ENCODE results near the gene TNFAIP8L1.
A peak's percentile ranks its signal among the peaks of the same experiment; 100 is the strongest.

Gene TNFAIP8L1

DNA sequence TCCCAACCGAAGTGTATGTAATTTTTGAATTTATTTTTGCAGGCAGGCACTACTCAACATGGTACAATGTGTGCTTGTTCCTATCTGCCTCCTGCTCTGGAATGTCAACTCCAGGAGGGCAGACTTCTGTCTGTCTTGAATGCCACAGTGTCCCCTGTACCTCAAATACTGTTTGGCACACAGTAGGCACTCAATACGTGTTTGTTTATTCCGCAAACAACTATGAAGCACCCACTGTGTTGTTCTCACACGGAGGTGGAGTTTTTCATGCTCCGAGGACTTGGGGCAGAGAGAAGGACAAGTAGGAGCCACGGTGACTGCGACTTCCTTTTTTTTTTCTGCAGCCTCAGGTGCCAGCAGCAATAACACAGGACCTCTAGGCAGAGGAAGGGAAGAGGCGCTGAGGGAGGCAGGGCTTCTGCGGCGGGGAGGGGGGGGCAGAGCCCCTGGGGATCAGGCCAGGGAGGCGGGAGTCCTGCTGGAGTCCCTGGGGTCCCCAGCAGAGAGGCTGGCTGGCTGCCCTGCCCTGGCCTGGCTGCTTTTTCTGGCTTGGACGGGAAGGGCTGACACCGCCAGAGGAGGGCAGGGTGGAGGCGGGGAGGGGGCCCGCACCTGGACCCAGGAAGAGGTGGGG lies 29.3 kb upstream of the TNFAIP8L1 start:
- peak; percentile 30 for DNase-seq (ENCODE audit: low read depth, low spot score)

DNA sequence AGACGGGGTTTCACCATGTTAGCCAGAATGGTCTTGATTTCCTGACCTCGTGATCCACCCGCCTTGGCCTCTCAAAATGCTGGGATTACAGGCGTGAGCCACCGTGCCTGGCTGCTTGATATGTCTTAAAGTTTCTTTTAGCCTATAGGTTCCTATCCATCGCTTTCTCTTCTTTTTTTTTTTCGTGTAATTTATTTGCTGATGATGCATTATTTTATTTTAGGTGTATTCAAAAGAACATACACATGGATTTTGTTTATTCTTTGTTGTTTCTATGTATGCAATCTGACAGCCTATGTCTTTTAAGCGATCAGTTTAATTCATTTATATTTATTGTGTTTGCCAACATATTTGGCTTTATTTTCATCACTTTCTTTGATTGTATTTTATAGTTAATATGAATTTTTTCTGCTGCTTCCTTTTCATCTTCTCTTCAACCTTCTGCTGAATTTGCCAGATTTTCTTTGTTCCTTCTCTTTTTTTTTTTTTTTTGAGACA lies 26.0 kb upstream of the TNFAIP8L1 start:
- DNase-seq (ENCODE audit: low read depth, low spot score), result no peak

DNA sequence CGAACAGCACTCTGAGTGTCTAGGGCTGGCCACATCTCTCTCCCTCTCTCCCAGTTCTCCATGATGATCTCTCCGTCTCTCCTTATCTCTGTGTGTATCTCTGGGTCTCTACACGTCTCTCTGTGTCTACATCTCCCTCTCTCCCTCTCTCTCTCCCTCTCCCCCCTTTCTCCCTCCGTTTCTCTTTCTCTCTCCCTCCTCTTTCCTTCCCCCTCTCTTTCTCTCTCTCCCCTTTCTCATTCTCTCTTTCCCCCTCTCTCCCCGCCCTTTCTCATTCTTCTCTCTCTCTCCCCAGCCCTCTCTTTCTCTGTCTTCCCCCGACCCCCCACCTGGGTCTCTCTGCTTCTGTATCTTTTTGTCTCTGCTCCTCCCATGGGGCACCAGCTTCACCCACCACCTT lies 21.3 kb upstream of the TNFAIP8L1 start:
- DNase-seq (ENCODE audit: low read depth, low spot score), result no peak

DNA sequence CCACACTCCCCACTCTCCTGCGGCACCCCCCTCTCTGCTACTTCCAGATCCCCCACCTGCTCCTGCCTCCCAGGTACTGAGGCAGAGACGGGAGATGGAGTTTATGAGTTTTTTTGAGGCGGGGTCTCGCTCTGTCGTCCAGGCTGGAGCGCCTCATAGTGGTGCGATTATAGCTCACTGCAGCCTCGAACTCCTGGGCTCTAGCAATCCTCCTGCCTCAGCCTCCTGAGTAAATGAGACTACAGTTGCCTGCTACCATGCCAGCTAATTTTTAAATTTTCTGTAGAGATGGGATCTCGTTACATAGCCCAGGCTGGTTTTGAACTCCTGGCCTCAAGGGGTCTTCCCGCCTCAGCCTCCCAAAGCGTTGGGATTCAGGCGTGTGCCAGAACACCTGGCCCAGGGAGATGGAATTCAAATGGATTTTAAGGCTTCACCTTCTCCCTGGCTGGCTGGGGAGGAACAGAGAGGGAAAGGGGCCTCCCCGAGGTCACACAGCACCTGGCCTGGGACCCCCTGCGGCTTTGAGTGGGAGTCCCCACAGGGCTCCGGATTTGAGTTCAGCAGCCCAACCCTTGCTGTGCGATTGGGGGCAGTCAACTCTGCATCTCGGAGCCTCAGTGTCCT lies 19.5 kb upstream of the TNFAIP8L1 start:
- no peak for DNase-seq (ENCODE audit: low read depth, low spot score)

DNA sequence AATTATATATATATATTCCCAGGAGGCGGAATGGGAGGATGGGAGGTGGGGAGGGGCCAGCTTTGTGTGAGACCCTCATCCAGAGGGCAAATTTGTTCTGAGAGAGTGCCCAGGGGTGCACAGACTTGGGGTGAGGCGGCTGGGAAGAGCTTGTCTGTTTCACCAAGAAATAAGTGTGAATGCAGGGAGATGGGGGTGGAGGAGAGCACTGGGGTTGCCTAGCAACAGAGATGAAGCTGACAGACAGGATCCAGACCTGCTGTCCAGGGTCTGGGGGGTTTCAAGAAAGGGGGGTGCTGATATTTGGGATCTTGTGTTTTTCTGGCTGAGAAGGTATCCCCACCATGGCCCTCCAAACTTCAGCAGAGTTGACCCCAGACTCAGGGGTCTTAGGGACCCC lies 18.6 kb upstream of the TNFAIP8L1 start:
- no peak for DNase-seq (ENCODE audit: low read depth, low spot score)

DNA sequence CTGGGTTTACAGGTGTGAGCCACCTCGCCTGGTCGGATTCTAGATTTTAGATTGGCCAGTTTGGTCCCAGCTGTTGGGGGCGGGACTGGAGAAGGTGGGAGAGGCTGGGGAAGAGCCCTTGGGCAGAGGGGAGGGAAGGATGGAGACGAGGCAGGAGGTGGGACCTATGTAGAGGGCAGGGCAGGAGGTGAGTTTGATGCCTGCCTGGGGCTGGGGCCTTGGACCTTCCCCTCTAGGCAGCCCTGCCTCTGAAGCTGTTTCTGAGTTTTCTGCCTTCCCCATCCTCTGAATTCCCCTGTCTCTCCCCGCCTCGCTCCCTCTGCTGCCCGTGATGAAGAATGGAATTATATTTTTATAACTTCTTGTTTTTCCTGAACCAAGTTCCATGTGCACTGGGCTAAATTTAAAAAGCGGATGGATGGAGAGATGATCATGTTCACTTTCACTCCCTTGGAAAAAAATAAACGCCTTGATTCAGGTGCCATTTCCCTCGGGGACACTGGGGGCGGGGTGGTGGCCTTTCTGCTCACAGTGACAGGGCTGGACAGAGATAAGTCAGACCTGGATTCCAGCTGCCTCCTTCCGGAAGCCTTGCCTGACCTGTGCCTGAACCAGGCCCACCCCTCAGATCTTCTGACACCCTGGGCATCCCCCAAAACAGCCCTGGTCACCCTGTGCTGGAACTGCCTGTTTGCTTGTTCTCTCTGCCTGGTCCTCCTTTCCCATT lies 16.5 kb upstream of the TNFAIP8L1 start:
- DNase-seq (ENCODE audit: low read depth, low spot score), result no peak

DNA sequence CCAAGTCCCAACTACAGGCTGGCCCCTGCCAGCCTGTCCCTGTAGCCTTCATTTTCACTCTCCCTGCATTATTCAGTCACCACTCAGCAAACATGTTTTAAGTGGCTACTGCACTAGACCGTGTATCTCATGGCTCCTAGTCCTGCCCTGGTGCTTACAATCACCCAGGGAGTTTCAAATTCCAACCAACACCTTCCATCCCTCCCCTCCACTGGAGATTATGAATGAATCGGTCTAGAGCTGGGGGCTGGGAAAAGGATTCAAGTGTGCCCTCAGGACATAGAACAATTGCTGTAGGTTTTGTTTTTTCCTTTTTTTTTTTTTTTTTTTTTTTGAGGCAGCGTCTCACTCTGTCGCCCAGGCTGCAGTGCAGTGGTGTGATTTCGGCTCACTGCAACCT lies 15.0 kb upstream of the TNFAIP8L1 start:
- DNase-seq (ENCODE audit: low read depth, low spot score), result no peak

DNA sequence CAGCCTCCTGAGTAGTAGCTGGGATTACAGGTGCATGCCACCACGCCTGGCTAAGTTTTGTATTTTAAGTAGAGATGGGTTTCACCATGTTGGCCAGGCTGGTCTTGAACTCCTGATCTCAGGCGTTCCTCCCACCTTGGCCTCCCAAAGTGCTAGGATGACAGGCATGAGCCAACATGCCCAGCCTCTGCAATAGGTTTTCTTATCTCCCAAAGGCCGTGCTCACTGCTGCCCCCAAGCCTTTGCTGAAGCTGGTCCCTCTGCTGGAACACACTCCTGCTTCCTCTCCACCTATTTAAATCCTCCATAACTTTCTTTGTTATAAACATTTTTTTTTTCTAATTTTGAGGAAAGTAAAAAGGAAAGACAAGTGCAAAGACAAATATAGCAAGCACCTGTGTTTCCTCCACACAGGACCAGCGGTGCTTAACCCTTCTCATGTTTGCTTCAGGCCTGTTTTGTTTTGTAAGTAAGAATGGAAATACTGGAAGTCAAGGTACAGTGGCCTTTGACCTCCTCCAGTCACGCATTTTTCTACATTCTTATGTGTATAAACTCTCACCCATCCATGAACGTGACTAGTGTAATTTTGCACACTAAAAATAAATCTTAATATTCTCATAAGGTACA lies 14.5 kb upstream of the TNFAIP8L1 start:
- DNase-seq (ENCODE audit: low read depth, low spot score), result no peak

DNA sequence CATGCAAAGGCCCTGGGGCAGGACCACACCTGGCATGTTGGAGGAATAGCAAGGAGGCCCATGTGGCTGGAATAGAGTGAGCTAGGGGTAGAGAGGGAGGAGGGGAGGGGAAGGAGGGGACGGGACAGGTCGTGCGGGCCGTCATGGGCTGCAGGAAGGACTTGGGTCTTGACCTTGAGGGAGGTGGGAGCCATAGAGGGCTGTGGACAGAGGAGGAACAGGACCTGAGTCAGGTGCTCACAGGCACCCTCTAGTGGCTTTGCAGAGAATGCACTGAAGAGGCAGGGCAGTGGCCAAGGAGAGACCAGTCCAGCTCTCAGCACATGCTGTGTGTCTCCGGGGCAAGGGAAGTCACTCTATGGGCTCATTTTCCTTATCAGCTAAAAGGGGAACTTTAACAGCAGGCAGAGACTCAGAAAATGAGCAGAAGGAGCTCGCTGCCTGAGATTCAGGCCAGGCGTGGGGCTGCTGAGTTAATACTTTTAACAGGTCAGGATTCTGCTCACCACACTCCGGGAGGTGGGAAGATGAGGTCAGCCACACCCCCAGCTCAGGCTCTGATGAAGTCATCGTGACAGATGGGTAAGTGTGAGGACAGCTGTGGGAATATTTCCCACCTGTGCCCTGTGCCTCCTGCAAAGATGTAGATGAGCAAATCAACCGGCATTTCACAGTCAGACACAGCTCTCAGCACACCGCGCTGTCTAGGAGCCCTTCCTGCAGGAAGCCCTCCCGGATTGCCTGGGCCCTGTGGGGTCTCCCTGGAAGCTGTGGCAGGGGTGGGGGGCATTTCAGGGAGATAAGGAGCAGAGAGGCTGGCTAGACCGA lies 6.0 kb upstream of the TNFAIP8L1 start:
- peak; percentile 72 for DNase-seq (ENCODE audit: low read depth, low spot score)

DNA sequence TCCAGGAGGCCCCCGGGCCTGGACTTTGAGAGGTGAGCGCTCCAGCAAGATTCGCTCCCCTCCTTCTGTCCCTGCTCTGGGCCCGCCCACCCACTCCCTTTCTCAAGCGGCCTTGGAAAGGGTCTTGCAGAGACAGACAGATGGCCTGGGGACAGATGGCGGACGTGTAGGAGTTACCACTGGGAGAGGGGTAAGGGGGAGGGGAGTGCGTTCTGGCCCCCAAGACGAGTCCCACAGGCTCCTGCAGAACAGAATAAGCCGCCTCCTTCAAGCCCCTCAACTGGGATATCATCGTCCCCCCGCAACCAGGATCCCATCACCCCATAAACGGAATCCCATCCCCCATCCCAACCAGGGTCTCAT lies 3.6 kb upstream of the TNFAIP8L1 start:
- DNase-seq (ENCODE audit: low read depth, low spot score), result no peak

DNA sequence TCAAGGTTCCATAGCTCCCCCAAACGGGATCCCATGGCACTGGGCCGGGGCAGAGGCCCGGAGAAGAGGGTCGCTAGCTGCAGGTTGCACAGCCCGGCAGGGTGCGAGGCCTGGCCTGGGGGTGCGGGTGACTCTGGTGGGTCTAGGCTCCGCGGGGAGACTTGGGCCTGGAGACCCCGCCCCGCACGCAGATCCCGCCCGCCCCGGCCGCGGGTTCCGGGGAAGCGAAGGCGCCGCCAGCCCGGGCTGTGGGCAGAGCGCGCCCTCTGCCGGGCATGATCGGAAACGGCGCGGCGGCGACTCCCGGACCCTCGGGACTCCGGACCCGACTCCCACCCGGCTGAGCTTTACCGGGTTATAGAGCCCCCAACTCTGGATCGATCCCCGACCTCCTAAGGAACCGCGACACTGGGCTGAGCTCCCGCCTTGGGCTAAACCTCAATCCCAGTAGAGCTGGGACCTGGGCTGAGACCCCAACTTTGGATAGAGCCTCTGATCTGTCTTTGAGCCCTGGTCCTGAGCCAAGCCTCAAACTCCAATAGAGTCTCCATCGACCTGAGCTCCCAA lies 3.1 kb upstream of the TNFAIP8L1 start:
- DNase-seq (ENCODE audit: low read depth, low spot score), result peak; percentile 81

DNA sequence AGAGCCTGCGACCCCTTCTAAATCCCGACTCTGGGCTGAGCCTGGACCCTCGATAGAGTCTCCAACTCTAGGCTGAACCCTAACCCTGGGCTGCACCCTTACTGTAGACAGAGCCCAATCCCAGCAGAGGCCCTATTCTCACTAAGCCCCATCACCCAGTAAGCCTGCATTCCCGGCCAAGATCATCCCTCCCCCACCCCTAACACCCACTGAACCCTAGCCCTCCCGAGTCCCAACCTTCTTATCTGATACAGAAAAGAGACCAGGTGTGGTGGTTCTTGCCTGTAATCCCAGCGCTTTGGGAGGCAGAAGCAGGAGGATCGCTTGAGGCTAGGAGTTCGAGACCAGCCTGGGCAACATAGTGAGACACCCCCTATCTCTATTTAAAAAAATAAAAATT lies 2.6 kb upstream of the TNFAIP8L1 start:
- no peak for DNase-seq (ENCODE audit: low read depth, low spot score)

DNA sequence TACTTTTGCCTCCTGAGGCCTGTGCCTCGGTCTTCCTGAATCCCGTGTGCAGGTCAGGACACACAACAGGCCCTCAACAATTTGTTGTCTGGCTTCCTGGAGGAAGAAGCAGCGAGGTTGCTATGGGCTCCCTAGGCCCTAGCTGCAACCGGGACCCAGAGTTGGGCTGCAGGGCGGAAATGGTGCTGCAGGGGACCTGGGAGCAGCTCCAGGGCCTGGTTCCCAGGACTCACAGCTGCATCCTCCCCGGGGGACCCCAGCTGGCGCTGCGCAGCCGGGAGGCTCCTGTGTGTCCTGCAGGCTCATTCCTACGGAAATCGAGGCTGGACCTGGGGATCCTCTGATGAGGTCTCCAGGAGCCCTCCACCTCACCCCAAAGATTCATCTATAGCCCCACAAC lies 999 bp upstream of the TNFAIP8L1 start:
- no peak for DNase-seq (ENCODE audit: low read depth, low spot score)

DNA sequence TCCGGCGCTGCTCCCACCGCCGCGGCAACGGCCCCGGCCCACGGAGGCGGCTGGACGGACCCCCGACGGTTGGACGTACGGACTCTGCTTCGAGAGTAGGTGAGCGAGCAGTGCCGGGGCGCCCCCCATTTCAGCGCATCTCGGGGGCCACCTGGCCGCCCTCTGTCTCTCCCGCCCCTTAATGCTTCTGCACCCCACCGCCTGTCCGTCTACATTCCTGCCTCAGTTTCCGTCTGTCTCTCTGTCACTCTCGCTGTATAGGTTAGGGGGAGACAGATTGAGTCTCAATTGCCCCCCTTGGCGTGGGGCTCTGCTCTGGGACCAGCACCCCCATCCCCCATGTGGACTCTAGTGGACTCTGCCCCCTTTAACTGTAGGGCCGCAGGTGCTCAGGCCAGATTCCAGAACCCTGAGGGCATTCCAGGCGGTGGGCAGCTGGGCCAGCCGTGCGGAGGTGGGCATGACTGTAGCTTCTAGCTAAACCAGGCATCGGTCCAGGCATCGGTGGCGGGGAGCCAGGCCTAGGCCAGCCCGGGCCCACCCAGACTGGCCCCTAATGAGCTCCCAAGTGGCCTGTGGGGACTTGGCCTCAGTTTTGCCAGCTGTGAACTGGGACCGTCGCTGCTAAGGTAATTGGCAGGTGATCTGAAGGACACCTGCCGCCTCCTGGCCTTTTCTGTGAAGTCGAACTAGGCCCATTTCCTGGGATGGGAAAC lies 373 bp downstream of the TNFAIP8L1 start:
- peak; percentile 56 for DNase-seq (ENCODE audit: low read depth, low spot score)

DNA sequence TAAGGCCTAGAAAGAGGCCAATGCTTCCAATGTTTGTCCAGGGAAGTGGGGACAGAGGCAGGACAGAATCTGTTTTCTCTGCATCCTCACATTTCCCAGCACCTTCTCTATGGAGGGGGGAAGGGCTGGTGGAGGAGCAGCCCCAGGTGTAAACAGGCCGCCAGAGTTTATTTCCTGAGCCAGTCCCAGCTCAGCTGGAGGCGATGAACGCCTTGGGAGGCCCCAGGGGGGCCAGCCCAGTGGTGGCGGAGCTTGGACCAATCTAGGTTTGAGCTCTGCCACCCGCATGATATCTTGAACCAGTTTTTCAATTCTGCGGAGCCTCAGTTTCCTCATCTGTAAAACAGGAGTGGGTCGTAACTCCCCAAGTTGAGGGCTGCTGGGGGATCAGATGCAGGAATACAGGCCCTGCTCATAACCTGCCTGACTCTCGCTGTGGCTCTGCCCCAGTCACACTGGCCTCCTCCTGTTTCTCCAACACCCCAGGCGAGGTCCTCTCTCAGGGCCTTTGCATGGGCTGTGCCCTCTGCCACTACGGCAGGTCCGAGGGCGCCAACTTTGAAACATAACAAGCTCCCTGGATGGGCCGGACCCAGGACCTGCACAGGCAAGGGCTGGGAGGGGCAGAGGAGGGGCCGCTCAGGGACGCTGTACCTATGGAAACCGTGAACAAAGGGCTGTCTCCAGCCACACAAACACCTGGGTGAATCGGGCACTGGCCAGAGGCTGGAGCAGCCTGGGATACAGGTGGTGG lies 1.1 kb downstream of the TNFAIP8L1 start:
- DNase-seq (ENCODE audit: low read depth, low spot score), result no peak

DNA sequence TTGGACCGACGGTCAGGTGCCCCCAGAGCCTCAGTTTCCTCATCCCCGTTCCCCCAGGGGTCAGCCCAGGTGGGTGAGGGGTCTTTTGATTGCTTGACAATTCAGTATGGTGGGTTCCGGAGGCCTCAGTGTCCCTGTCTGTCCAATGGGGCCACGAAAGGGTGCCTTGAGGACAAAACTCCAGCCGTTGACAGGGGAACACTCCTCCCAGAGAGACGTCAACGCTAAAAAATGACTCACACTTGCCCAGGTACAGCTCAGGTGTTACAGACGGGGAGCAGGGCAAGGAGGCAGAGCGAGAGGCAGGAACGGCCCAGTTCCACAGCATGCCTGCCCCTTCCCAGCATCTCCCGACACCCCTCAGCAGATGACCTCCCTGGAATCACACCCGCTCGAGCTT lies 1.8 kb downstream of the TNFAIP8L1 start:
- no peak for DNase-seq (ENCODE audit: low read depth, low spot score)

DNA sequence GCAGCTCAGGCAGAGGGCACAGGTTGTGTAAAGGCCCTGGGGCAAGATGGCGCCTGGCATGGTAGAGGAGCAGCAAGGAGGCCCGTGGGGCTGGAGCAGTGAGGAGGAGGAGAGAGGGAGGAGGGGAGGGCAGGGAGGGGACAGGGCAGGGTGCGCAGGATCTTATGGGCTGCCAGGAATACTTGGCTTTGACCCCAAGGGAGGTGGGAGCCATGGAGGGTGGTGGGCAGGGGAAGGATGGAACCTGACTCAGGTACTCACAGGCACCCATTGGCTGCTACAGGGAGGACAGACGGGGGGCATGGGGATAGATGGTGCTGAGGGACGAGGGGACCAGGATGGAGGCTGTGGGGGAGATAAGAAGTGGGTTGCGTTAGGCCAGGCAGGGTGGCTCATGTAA lies 3.3 kb downstream of the TNFAIP8L1 start:
- no peak for DNase-seq (ENCODE audit: low read depth, low spot score)

DNA sequence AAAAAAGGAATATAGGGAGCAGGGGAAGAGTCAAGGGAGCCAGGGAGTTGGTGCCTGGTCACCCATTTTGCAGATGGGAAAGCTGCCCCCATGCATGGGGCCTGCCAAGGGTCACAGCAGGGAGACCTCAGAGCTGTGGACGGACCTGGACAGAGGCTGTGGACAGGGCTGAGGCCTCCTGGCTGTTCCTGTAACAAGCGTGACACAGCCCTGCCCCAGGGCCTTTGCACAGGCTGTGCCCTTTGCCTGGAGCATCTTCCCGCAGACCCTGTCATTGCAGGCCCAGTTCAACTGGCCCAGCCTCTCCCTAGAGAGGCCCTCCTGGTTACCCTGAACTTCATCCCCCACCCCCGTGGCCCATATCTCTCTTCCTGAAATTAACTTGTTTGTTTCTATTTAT lies 6.4 kb downstream of the TNFAIP8L1 start:
- no peak for DNase-seq (ENCODE audit: low read depth, low spot score)

DNA sequence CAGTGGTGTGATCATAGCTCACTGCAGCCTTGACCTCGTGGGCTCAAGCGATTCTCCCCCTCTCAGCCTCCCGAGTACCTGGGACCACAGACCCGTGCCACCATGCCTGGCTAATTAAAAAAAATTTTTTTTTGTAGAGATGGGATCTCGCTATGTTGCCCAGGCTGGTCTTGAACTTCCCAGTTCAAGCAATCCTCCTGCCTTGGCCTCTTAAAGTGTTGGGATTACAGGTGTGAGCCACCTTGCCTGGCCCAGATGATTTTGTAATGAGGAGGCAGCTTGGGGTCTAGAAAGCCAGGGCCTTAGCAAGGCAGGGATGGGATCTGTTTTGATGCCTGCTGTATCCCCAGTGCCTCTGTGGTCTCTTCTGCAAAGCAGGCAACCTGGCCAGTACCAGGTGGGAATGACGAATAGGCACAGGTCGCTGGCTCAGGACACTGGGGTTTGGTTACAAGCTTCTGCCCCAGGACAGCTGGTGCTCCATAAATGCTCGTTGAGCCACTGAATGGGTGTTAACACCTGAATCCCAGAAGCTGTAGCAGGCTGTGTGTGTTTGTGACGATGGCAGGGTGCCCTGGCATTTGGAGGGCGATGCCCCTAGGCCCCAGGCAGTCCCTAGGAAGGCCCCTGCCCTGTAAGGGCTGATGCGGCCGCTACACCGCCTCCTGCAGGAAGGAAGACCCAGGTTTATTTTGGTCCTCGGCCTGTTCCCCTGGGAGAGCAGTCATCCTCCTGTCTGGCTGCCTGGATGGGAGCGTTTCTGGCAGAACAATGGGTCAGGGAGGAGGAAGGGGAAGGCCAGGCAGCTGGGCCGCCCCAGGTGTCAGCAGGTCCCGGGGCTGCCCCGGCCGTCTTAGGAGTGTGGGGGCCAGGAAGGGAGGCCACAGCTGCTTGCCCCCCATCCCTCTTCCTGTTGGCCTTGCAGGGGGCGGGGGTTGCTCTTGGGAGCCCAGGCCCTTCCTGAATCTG lies 8.6 kb downstream of the TNFAIP8L1 start:
- no peak for DNase-seq (ENCODE audit: low read depth, low spot score)
